ENCODE measurements around the gene PMEPA1. TPM values are rescaled to one million over a fixed set of nuclear protein-coding genes. Genes with fewer than 3 reads are reported as not detected.

The PMEPA1 gene
- polyA plus RNA-seq, 3 donors from 2014 or later: not detected

GRCh38 chr20:57727863-57728262, 18.0 kb upstream of the PMEPA1 start:
- no peaks in the 10 kb centered on the region for H3K9me3 Mint-ChIP-seq
- no peak for DNase-seq
- peaks cover 2 to 4% (median 2%) of the 10 kb centered on the region in 3 donors for H3K27me3 Mint-ChIP-seq (ENCODE audit: low read depth in 3 of 3)
- H3K27ac Mint-ChIP-seq: no peak overlapping the region
- no peaks in the 10 kb centered on the region for H3K4me1 Mint-ChIP-seq
- no peak overlapping the region for H3K4me3 Mint-ChIP-seq
- no peaks in the 10 kb centered on the region for H3K36me3 Mint-ChIP-seq

- no peaks in the 10 kb centered on the region for H3K36me3 Mint-ChIP-seq
- H3K27me3 Mint-ChIP-seq (ENCODE audit: low read depth in 3 of 3): peaks cover 3 to 4% (median 4%) of the 10 kb centered on the region in 3 donors
- H3K4me3 Mint-ChIP-seq: no peak overlapping the region
- no peaks in the 10 kb centered on the region for H3K9me3 Mint-ChIP-seq
- no peaks in the 10 kb centered on the region for H3K4me1 Mint-ChIP-seq
- H3K27ac Mint-ChIP-seq: no peak overlapping the region
- DNase-seq: no peak
Observed at GRCh38 chr20:57725636-57726035, 15.8 kb upstream of the PMEPA1 start.

- peaks cover 4 to 5% (median 4%) of the 10 kb centered on the region in 3 donors for H3K27me3 Mint-ChIP-seq (ENCODE audit: low read depth in 3 of 3)
- no peaks in the 10 kb centered on the region for H3K36me3 Mint-ChIP-seq
- H3K9me3 Mint-ChIP-seq: no peaks in the 10 kb centered on the region
- H3K4me1 Mint-ChIP-seq: no peaks in the 10 kb centered on the region
- H3K4me3 Mint-ChIP-seq: no peak overlapping the region
- DNase-seq: no peak
- no peak overlapping the region for H3K27ac Mint-ChIP-seq
Observed at GRCh38 chr20:57724610-57725405, 15.0 kb upstream of the PMEPA1 start.

GRCh38 chr20:57723816-57724215, 14.0 kb upstream of the PMEPA1 start:
- Mint-ChIP-seq H3K4me3 (no peak overlapping the region), H3K27ac (no peak overlapping the region), H3K4me1 (peaks cover 3 to 5% of the 10 kb centered on the region in 2 donors)

GRCh38 chr20:57719951-57720350, 10.1 kb upstream of the PMEPA1 start:
- DNase-seq: no peak
- H3K4me3 Mint-ChIP-seq: no peak overlapping the region
- no peaks in the 10 kb centered on the region for H3K9me3 Mint-ChIP-seq
- no peaks in the 10 kb centered on the region for H3K36me3 Mint-ChIP-seq
- peaks cover 7 to 17% of the 10 kb centered on the region in 2 donors for H3K4me1 Mint-ChIP-seq
- H3K27me3 Mint-ChIP-seq (ENCODE audit: low read depth in 3 of 3): peaks cover 4 to 10% (median 9%) of the 10 kb centered on the region in 3 donors
- H3K27ac Mint-ChIP-seq: peak overlapping the region in 1 of 6 donors; percentile 67

More at GRCh38 chr20:57723816-57724215, 14.0 kb upstream of the PMEPA1 start:
- Mint-ChIP-seq H3K36me3 (no peaks in the 10 kb centered on the region), H3K9me3 (no peaks in the 10 kb centered on the region), H3K27me3 (ENCODE audit: low read depth in 3 of 3) (peaks cover 4 to 5% (median 5%) of the 10 kb centered on the region in 3 donors)
- DNase-seq: no peak

- DNase-seq: peak; percentile 93 to 96 (median 95)
- H3K9me3 Mint-ChIP-seq: no peaks in the 10 kb centered on the region
- peak overlapping the region in 5 of 6 donors; percentile 66 to 85 (median 78) for H3K27ac Mint-ChIP-seq
- peaks cover 4 to 10% (median 9%) of the 10 kb centered on the region in 3 donors for H3K27me3 Mint-ChIP-seq (ENCODE audit: low read depth in 3 of 3)
- peak overlapping the region; percentile 35 to 73 (median 57) for H3K4me3 Mint-ChIP-seq
- no peaks in the 10 kb centered on the region for H3K36me3 Mint-ChIP-seq
- peaks cover 7 to 17% of the 10 kb centered on the region in 2 donors for H3K4me1 Mint-ChIP-seq
Observed at GRCh38 chr20:57718490-57719009, 8.7 kb upstream of the PMEPA1 start.

GRCh38 chr20:57717797-57718196, 8.0 kb upstream of the PMEPA1 start:
- no peaks in the 10 kb centered on the region for H3K36me3 Mint-ChIP-seq
- peaks cover 6 to 10% (median 9%) of the 10 kb centered on the region in 3 donors for H3K27me3 Mint-ChIP-seq (ENCODE audit: low read depth in 3 of 3)
- no peaks in the 10 kb centered on the region for H3K9me3 Mint-ChIP-seq
- peaks cover 7 to 17% of the 10 kb centered on the region in 2 donors for H3K4me1 Mint-ChIP-seq
- peak overlapping the region in 5 of 6 donors; percentile 64 to 85 (median 82) for H3K27ac Mint-ChIP-seq
- H3K4me3 Mint-ChIP-seq: no peak overlapping the region
- no peak for DNase-seq

GRCh38 chr20:57716901-57717300, 7.1 kb upstream of the PMEPA1 start:
- peaks cover 9 to 11% (median 10%) of the 10 kb centered on the region in 3 donors for H3K27me3 Mint-ChIP-seq (ENCODE audit: low read depth in 3 of 3)
- peak overlapping the region in 5 of 6 donors; percentile 71 to 86 (median 82) for H3K27ac Mint-ChIP-seq
- H3K36me3 Mint-ChIP-seq: no peaks in the 10 kb centered on the region
- H3K9me3 Mint-ChIP-seq: no peaks in the 10 kb centered on the region
- H3K4me3 Mint-ChIP-seq: no peak overlapping the region
- peaks cover 7 to 17% of the 10 kb centered on the region in 2 donors for H3K4me1 Mint-ChIP-seq
- DNase-seq: no peak

GRCh38 chr20:57716202-57716601, 6.4 kb upstream of the PMEPA1 start:
- peaks cover 8 to 13% (median 9%) of the 10 kb centered on the region in 3 donors for H3K27me3 Mint-ChIP-seq (ENCODE audit: low read depth in 3 of 3)
- DNase-seq: no peak
- peak overlapping the region in 4 of 6 donors; percentile 10 to 85 (median 78) for H3K27ac Mint-ChIP-seq
- H3K4me3 Mint-ChIP-seq: no peak overlapping the region
- H3K4me1 Mint-ChIP-seq: peaks cover 7 to 17% of the 10 kb centered on the region in 2 donors
- no peaks in the 10 kb centered on the region for H3K9me3 Mint-ChIP-seq
- H3K36me3 Mint-ChIP-seq: no peaks in the 10 kb centered on the region

- Mint-ChIP-seq H3K27me3 (ENCODE audit: low read depth in 3 of 3) (peaks cover 10 to 18% (median 14%) of the 10 kb centered on the region in 3 donors), H3K27ac (peak overlapping the region in 5 of 6 donors; percentile 10 to 85 (median 74)), H3K4me3 (no peak overlapping the region)
Observed at GRCh38 chr20:57715268-57715904, 5.6 kb upstream of the PMEPA1 start.

GRCh38 chr20:57714409-57715267, 4.8 kb upstream of the PMEPA1 start:
- Mint-ChIP-seq H3K4me3 (no peak overlapping the region), H3K4me1 (peaks cover 13 to 17% of the 10 kb centered on the region in 2 donors), H3K36me3 (no peaks in the 10 kb centered on the region), H3K27ac (peak overlapping the region in 2 of 6 donors; percentile 62 to 67), H3K9me3 (no peaks in the 10 kb centered on the region), H3K27me3 (ENCODE audit: low read depth in 3 of 3) (peaks cover 9 to 20% (median 16%) of the 10 kb centered on the region in 3 donors)
- DNase-seq: no peak

More at GRCh38 chr20:57715268-57715904, 5.6 kb upstream of the PMEPA1 start:
- Mint-ChIP-seq H3K36me3 (no peaks in the 10 kb centered on the region), H3K9me3 (no peaks in the 10 kb centered on the region), H3K4me1 (peaks cover 12 to 17% of the 10 kb centered on the region in 2 donors)
- no peak for DNase-seq

- Mint-ChIP-seq H3K4me3 (no peak overlapping the region), H3K27ac (no peak overlapping the region), H3K4me1 (peaks cover 12 to 13% of the 10 kb centered on the region in 2 donors), H3K36me3 (no peaks in the 10 kb centered on the region), H3K9me3 (no peaks in the 10 kb centered on the region), H3K27me3 (ENCODE audit: low read depth in 3 of 3) (peaks cover 10 to 20% (median 15%) of the 10 kb centered on the region in 3 donors)
- DNase-seq: no peak
Observed at GRCh38 chr20:57713951-57714350, 4.1 kb upstream of the PMEPA1 start.

GRCh38 chr20:57713505-57713903, 3.7 kb upstream of the PMEPA1 start:
- Mint-ChIP-seq H3K36me3 (no peaks in the 10 kb centered on the region), H3K4me3 (no peak overlapping the region), H3K27me3 (ENCODE audit: low read depth in 3 of 3) (peaks cover 11 to 24% (median 17%) of the 10 kb centered on the region in 3 donors), H3K4me1 (peaks cover 12 to 13% of the 10 kb centered on the region in 2 donors), H3K27ac (peak overlapping the region in 3 of 6 donors; percentile 67 to 89 (median 78)), H3K9me3 (no peaks in the 10 kb centered on the region)
- DNase-seq: no peak
